ENCODE results near the gene GRPEL1. TPM values are rescaled to one million over a fixed set of nuclear protein-coding genes. Genes with fewer than 3 reads are reported as not detected.

Gene GRPEL1
- total RNA-seq, 2 experiments from 2014 or later = 27.4 to 43.7 TPM

GRCh38 chr4:7041246-7041645 lies 26.6 kb downstream of the GRPEL1 start:
- POLR2A ChIA-PET = interaction anchor here (1.7 kb wide), 1 partner anchor 27 kb away, joined by 8 read pairs; the partner anchor contains the start of gene GRPEL1
- TSS peak; percentile 67 for BruUV-seq (replicated peaks)
- H2AFZ ChIP-seq (ENCODE audit: low read length) = no peak overlapping the region

GRCh38 chr4:7040765-7041164 lies 27.1 kb downstream of the GRPEL1 start:
- intact Hi-C loops (cut with micrococcal nuclease; ENCODE audit: unreplicated experiment) = no loop called here

More at GRCh38 chr4:7041246-7041645, 26.6 kb downstream of the GRPEL1 start:
- Histone ChIP-seq H4K20me1 (ENCODE audit: insufficient read depth, low read length) (peaks cover 16% of the 10 kb centered on the region; the same call in 1 of the 2 replicates), H3K9me2 (ENCODE audit: insufficient read depth, low read length) (no peaks in the 10 kb centered on the region), H3K9me3 (ENCODE audit: low read length) (no peaks in the 10 kb centered on the region), H3K4me3 (ENCODE audit: low read depth, low read length, poor library complexity, severe bottlenecking) (no peak overlapping the region), H3K4me1 (ENCODE audit: insufficient read depth, low read length, poor library complexity, severe bottlenecking) (peaks cover 29% of the 10 kb centered on the region), H3K4me2 (ENCODE audit: low read length) (no peak overlapping the region), H3K79me2 (ENCODE audit: insufficient read depth, low read depth, low read length) (peaks cover 15% of the 10 kb centered on the region; the same call in 1 of the 2 replicates), H3K27ac (ENCODE audit: low read depth, low read length, poor library complexity, severe bottlenecking) (no peak overlapping the region), H3K36me3 (ENCODE audit: insufficient read depth, low read length) (no peaks in the 10 kb centered on the region)
- CTCF ChIA-PET (ENCODE audit: unreplicated experiment) = interaction anchor here (0.6 kb wide), 1 partner anchor 10 kb away, joined by 3 read pairs; no protein-coding TSS in a partner anchor
- no peak for DNase-seq (ENCODE audit: low spot score)
- intact Hi-C loops (cut with micrococcal nuclease; ENCODE audit: unreplicated experiment) = no loop called here
- TF ChIP-seq EZH2phosphoT487 (IDR thresholded peaks at IDR 0.05; ENCODE audit: borderline replicate concordance, low read depth, low read length) (no peak), CTCF (conservative IDR thresholded peaks at IDR 0.05; ENCODE audit: low read length) (no peak)

More at GRCh38 chr4:7040765-7041164, 27.1 kb downstream of the GRPEL1 start:
- H3K4me2 ChIP-seq (ENCODE audit: low read length) = no peak overlapping the region
- no peak overlapping the region for H3K4me3 ChIP-seq (ENCODE audit: low read depth, low read length, poor library complexity, severe bottlenecking)
- no peak overlapping the region for H2AFZ ChIP-seq (ENCODE audit: low read length)
- ChIA-PET POLR2A (interaction anchor here (1.7 kb wide), 1 partner anchor 27 kb away, joined by 8 read pairs; the partner anchor contains the start of gene GRPEL1), CTCF (ENCODE audit: unreplicated experiment) (interaction anchor here (0.6 kb wide), 1 partner anchor 10 kb away, joined by 3 read pairs; no protein-coding TSS in a partner anchor)
- H3K9me3 ChIP-seq (ENCODE audit: low read length) = no peaks in the 10 kb centered on the region
- H3K27ac ChIP-seq (ENCODE audit: low read depth, low read length, poor library complexity, severe bottlenecking) = no peak overlapping the region
- TF ChIP-seq EZH2phosphoT487 (IDR thresholded peaks at IDR 0.05; ENCODE audit: borderline replicate concordance, low read depth, low read length) (no peak), CTCF (conservative IDR thresholded peaks at IDR 0.05; ENCODE audit: low read length) (no peak)
- no TSS peak for BruUV-seq (replicated peaks)
- no peaks in the 10 kb centered on the region for H3K36me3 ChIP-seq (ENCODE audit: insufficient read depth, low read length)
- H3K9me2 ChIP-seq (ENCODE audit: insufficient read depth, low read length) = no peaks in the 10 kb centered on the region
- no peak for DNase-seq (ENCODE audit: low spot score)
- H3K4me1 ChIP-seq (ENCODE audit: insufficient read depth, low read length, poor library complexity, severe bottlenecking) = peaks cover 24% of the 10 kb centered on the region
- H4K20me1 ChIP-seq (ENCODE audit: insufficient read depth, low read length) = peaks cover 15% of the 10 kb centered on the region; the same call in 1 of the 2 replicates
- peaks cover 15% of the 10 kb centered on the region; the same call in 1 of the 2 replicates for H3K79me2 ChIP-seq (ENCODE audit: insufficient read depth, low read depth, low read length)

All from OCI-LY7 (cell line).